GM19043 (cell line): ENCODE results near the gene BMAL1.
"Not testable (repeated sequence)": the region's sequence is repeated elsewhere in the genome, so short reads cannot be mapped to it uniquely, and the experiment has no call there.

ENCODE experiments used
- ATAC-seq: cut with Tn5 transposase; IDR thresholded peaks from one replicate; pipeline ENCODE4 v1.9.1; 2021; ENCODE audit warnings: low read depth; ENCODE audit not compliant: unreplicated experiment

The BMAL1 gene

DNA sequence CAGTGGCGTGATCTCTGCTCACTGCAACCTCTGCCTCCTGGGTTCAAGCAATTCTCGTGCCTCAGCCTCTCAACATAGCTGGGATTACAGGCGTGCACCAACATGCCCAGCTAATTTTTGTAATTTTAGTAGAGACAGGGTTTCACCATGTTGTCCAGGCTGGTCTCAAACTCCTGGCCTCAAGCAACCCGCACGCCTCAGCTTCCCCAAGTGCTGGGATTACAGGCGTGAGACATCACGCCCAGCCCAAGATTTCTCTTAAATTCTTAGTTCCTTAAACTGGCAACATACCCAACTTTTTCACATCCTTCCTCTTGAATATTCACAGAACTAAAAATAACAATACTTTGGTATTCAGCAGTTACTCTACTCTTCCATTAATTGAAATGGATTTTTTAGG lies 159.2 kb downstream of the BMAL1 start:
- ATAC-seq: not testable (repeated sequence)
